COLO668 (cell line): ENCODE data around the gene GRK5.

Source experiments
- DNase-seq: peaks from one replicate; lab custom pipeline; 2025; ENCODE audit not compliant: unreplicated experiment; lab: John Stamatoyannopoulos, UW

The GRK5 gene

DNA sequence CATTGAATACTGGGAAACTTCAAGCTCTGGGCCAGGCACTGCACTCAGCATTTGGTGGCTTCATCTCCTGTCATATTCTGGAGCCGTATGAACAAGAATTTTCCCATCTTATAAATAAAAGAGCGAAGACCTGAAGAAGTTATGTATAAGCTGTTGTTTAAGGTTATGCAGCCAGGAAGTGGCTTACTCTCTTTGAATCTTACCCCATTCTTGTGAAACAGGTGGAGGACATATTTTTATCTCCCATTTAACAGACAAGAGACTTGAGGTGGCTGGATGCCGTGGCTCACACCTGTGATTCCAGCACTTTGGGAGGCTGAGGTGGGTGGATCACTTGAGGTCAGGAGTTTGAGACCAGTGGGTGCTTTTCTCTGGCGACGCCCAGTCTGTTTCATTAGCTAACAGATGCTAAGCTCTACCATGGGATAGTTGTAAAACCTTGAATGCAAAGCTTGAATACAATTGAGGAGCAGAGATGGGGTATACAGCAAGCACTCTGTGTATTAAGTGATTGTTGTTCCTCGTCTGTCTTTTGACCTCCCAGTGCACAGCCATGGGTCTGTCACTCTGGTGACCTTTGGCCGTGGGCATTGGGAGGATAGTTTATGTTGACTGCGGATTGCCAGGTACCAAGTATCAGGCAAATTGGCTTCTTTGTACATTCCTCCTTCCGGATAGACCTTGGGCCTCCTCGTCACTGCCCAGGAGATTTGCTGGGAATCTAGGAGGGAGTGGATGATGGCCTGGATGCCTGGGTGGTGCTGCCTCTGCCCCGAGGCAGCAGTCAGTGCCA is 85.8 kb downstream of the GRK5 start:
- no peak for DNase-seq

DNA sequence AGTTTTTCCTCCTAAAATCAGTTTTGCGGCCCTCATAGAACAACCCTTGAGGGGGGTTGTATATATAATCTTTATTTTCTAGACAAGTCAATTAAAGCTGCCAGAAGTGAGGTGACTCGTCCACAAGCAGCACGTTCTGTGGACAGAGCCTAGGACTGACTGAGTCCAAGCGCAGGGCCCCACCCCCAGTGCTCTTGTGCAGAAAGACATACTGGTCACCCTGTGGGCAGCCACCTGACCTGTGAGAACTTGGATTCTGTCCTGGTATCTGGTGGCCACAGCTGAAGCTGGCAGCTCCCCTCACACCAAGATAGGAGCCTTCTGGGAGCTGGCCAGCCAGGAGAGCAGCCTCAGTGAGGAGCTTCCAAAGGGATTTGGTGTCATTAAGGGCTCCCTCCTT is 89.3 kb downstream of the GRK5 start:
- no peak for DNase-seq

DNA sequence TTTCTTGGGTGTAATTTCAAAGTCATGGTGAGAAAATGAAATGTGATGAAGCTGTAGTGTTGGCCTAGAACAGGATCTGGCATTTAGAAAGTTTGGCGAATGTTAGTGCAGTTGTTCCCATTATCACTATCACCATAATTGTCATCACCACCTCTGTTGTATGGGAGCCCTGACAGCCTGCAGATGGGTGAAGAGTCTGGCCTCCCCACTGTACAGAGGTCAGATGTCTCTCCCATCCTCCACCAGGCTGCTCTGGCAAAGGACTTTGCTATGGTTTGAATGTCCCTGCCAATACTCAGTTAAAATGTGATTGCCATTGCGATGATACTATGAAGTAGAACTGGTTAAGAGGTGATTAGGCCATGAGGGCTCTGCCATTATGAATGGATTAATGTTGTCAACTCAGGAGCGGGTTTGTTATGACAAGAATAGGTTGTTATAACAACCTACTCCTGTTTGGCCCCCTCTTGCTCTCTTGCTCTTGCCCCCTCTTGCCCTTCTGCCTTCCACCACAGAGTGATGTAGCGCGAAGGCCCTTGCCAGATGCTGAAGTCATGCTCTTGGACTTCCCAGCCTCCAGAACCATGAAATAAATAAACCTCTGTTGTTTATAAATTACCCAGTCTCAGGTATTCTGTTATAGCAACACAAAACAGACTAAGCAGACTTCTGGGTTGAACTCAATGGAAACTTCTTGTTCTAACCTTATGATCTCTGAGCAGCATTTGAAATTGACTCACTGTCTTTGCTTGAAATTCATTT is 90.0 kb downstream of the GRK5 start:
- DNase-seq, result no peak

DNA sequence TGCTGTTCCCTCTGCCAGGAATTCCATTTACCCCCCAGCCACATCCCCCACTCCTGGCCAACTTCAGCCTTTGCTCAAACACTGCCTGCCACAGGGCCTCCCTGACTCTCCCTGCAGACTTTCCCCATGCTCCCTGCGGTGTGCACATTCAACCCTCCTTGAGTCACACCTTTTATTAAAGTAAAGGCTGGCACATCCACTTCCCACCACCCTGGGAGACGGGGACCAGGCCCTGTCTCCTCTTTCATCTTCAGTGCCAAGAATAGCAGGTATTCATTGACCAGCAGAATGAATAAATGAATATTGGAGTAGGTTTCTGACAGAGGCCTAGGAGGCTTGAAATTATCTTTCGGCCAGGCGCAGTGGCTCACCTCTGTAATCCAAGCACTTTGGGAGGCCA is 91.4 kb downstream of the GRK5 start:
- DNase-seq, result no peak

DNA sequence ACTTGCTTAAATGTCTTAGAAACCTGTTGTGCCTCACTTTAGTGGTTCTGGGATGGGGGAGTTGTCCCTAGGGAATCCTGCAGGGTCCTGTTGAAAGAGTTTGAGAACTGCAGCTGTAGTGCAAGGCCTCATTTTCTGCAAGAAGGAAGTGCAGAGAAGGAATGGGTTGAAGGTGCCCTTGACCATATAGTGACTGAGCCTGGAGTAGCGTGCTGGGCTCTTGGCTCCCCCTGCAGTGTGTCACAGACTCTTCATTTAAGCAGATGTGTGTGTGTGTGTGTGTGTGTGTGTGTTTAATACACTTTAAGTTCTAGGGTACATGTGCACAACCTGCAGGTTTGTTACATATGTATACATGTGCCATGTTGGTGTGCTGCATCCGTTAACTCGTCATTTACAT is 92.2 kb downstream of the GRK5 start:
- DNase-seq, result peak; percentile 6

DNA sequence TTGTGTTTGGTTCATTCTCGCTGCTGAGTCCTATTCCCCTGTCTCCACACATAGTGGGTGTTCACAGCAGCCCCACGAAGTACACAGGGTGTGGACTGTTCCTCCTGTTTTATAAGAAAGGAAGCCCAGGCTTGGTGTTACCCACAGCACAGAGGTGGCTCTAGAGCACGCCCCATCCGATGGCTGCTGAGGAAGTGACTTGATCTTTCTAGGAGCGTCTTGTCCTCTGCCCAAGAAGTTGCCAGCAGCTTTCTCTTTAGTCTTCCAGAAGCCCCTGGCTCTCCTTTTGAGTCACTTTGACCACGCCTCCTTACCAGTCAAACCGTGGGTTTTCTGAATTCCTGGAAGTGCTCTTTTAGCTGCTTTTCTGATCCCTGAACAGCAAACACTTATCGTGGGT is 94.0 kb downstream of the GRK5 start:
- DNase-seq, result no peak

DNA sequence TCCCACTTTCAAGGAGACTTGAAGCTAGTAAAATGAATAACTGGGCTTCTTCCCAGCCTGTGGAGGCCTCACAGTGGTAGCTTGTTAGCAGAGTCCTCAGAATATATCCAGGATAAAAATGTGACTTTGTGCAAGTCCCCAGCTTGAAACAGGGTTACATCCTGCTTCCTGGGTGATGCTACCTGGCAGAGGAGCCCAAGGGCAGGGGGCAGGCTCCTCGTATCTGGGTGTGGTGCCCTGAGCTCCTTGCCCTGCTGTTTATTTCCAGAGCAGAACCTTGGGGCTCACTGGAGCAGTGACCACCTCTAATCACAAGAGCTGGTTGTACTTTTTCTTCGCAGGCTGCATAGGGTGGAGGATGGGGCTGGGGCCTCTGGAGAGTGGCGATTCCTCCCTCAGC is 94.8 kb downstream of the GRK5 start:
- DNase-seq, result peak; percentile 15

DNA sequence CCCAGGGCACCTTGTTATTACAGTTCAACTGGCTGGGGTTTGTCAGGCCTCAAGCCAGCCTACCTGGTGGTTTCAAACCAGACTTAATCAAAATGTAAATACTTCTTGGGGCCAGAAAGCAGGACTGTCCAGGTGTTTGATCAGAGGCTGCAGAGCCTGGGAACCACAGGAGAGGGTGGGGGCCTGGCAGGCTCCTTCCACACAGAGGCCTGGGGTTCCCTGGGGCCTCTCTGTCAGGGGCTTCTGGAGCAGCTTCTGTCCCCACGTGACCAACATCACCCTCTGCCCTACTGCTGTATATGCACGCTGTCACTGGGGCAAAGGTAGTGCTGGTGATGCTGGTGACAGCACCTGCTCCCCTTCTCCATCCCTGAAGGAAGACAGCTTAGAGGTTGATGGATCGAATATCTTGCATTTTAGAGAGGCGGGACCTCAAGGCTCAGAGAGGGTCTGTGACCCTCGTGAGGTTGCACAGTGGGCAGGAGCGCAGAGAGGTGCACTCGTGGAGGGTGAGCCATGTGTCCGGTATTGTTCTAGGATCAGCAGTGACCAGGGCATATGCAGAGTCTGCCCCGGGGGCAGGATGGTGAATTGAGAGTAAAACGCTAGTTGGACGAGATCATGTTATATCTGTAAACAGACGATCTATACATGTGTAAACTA is 95.4 kb downstream of the GRK5 start:
- peak; percentile 56 for DNase-seq

DNA sequence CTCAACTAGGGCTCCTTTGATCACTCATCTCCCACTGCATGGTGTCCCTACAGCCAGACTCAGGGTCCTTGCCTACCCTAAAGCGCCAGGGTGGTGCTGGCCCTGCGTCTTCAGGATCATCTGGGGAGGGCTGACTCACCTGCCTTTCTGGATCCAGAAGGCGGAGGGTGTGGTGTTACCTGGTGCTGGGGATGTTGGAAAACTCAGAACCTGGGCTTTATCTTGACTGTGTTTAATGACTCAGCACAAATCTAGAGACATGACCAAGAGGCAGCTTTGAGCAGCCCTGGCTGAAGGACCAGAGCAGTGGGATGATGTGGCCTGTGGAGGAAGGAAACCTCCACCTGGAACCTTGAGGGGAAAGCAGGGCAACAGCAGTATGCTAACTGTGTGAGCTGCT is 96.5 kb downstream of the GRK5 start:
- DNase-seq, result no peak

DNA sequence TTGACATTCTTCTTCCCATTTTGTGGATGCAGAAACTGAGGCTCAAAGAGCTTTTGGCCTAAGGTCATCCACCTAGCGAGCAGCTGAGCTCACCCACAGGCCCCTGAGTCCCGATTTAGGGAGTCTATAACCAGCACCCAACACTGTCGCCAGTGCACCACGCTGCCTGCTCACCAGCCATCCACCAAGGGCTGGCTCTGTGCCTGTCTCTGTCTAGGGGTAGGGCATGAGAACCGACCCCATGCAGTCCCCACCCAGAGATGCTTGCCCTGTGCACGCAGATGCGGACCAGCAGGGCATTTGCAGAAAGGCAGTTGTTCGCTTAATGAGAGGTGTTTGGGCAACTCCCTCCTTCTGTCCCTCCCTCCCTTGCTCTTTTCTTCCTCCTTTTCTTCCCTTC is 97.2 kb downstream of the GRK5 start:
- no peak for DNase-seq

DNA sequence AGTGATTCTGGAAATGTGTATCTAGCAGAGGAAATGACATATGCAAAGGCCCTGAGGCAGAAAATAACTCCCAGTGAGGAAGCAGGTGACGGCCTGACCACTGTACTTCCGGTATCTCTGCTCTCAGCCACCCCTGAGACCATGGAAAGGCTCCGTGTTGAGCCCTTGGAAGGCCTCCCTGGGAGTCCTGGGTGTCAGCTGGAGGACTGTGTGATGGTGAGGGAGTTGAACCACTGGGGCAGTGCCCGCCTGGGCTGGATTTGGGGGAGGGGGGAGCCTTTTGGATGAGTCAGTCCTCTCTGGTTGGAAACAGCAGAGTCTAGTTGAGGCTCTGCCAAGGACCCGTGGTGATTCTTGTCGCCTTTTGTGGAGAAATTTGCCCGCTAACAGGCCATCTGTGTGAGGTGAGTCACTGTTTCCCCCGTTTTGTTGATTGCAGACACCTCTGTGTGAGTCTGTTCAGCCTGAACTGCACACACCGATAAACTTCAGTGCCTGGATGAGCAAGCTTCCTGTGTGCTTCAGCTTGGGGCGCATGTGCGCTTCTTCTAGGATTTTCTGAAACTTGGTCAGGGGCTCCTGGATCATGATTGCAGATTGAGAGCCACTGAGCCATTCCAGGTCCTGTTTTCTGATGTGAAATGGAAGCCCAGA is 98.6 kb downstream of the GRK5 start:
- DNase-seq, result peak; percentile 49

DNA sequence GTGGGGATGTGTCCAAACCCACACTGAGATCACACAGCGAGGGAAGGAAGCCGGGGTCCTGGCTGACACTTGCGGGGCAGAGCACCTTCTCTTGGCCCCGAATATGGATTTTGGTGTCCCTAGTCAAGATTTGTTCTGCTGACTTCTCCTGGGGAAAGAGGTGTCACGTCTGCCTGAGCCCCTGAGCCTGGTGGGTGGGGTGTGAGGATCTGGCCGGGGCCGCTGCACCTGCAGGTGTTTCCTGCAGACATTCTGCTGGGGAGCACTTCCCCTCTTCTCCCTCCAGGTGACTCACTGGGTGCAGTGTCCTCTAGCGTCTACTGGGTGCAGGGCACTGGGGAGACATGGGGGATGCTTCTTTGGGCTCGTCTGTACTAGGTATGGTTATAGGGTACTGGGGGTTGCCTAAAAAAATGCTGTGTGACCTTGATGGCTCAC is 99.2 kb downstream of the GRK5 start:
- DNase-seq, result peak; percentile 67

DNA sequence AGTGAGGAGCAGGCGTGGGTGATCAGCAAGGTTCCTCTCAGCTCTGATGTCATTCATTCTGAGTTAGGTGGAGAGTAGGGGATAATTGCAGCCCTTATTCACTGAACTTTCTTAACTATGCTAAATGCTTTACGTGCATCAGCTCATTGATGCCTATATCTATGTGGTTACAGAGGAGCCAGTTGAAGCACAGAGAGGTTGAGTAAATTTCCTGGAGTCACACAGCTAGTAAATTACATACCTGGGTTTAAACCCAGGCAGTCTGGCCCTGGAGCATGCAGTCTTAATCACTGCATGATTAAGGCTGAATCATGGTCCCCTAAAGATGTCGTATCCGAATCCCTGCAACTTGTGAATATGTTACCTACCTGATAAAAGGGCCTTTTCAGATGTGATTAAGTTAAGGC is 99.6 kb downstream of the GRK5 start:
- no peak for DNase-seq

DNA sequence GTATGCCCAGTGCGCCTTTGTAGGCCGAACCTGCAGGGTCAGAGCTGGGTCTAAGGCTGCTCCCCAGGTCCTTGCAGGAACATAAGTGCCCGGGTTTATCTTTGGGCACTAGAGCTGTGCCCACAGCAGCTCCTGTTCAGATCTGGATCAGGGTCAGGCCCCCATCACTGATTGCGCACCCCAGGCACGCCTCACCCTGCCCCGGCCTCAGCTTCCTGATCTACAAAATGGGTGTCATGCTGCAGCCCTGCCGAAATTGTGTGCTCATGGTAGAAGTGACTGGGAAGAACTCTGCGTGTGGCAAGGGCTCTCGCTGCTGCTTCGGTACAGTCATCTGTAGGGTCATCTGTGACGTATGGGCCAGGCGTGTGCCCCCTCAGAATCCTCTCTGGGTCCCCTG is 100.7 kb downstream of the GRK5 start:
- no peak for DNase-seq

DNA sequence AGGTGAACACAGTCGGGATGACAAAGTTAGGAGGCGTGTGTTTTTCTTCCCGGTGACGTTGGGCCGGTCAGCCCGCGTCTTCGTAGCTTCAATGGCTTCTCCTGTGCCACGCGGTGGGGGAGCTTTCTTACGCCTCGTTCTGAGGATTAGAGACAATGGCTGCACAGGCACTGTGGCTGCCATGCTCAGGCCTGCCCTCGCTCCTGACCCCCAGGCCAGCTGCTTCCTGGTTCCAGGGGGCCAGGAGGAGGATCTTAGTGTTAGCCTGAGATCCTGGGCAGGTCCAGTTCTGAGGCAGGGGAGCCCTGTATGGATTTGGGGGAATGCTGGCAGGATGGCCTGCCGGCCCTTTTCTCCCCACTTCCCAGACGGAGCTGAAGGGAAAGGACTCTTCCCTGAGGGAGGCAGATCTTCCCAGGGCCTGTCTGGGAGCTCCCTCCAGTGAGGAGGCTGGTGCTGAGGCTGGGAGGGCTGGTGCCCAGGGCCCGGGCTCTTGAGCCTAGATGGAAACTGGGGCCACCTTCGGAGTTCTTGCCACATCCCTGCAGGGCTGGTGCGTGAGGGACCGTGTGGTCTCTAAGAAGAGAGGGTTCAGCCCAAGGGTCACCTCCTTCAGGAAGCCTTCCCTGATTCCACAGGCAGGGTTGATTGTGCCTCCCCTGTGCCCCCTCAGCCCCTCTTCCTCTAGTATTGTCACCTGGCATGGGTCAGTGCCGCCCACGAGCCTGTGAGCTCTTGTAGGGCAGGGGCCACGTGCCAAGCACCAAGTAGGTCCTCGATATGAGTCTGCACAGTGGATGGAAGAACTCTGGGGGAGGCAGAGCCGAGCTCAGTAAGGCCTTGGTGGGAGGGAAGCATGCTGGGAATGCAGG is 101.4 kb downstream of the GRK5 start:
- no peak for DNase-seq

DNA sequence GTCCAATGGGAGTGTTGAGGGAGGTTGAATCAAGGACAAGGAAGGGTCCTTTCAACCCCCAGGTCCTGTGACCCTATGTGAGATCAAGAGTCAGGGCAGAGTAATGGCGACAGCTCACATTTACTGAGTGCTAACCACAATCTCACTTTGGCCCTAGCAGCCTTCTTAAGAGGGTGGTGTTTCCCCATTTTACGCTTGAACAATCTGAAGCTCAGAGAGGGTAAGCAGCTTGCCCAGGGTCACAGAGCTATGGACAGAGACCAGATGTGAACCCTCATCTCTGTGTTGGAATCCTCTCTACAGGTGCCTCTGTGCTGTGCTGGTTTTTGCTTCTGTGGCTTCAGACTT is 102.0 kb downstream of the GRK5 start:
- DNase-seq, result no peak

DNA sequence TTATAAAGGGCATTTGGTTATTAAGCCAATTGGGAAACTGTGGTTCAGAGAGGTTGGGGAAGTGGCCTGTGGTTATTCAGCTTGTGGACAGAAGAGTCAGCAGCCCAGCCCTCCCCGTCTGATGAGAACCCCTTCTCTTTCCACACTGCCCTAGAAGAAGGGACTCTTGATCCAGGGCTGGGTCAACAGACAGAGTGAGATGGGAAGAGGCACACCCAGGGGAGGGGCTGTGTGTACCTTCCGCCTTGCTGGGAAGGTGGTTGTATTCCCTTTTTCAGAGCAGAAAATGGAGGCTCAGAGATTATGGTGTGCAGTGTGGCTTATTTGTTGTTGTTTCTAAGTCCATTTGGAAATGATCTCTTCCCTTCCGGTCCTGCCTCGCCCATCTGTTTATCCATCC is 103.4 kb downstream of the GRK5 start:
- no peak for DNase-seq

DNA sequence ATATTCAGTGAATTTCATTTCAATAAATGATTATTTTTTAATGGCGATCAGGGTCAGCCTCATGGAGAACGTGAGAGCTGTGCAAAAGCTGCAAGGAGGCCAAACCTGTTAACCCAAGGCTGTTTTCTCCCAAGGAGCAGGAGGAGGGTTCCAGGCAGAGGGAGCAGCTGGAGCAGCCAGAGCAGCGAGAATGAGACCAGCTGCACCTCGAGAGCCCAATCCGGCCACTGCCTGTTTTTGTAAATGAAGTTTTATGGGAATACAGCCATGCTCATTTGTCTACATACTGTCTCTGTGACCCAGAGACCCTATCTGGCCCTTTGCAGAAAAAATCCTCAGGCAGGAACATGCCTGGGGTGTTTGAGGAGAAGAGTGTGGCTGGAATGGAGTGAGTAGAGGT is 104.9 kb downstream of the GRK5 start:
- no peak for DNase-seq

DNA sequence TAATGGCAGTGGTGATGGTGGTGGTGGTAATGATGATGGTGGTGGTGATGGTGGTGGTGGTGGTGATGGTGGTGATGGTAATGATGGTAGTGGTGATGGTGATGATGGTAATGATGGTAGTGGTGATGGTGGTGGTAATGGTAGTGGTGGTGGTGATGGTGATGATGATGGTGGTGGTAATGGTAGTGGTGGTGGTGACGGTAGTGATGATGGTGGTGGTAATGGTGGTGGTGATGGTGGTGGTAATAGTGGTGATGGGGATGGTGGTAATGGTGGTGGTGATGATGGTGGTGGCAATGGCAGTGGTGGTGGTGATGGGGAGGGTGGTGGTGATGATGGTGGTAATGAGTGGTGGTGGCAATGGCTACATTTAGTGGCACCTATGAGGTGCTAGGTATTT is 105.7 kb downstream of the GRK5 start:
- no peak for DNase-seq

DNA sequence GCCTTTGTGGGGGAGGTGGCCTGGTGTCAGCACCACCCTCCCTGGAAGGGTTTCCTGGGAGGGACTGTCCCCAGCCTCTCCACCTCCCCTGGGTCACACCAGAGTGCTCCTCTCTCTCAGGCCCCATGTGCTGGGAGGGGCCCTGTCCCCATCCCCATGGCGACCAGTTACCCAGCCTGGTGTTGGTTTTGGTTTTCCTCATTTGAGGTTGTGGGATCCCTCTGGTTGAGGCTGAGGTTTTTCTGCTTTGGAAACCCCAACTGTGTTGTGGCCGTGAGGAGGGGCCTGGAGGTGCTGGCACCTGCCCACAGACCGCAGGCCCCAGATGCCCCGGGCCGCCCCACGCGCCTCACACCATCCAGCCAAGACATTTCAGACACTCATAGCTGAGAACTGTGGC is 106.3 kb downstream of the GRK5 start:
- DNase-seq, result peak; percentile 39

DNA sequence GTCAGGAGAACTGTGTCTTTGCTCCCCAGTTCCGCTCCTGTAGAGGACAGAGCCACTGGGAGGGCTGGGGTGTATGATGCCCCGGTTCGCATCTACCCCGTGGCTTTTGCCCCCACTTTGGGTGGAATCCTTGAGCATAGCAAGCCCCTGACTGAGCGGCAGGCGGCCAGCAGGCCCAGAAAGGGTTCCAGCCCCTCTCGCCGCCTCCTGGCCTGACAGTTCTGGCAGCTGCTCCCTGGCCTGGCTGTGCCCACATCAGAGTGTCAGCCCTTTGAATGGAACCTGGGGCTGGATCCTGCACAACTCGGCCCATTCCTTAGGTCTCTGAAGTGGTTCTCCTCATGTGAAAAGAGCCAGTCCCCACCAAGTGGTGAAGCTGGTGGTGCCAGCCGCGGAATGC is 106.7 kb downstream of the GRK5 start:
- no peak for DNase-seq
